CD4-positive, alpha-beta T cell treated with Interleukin-17A for 4 hours (primary cell): ENCODE results near the gene DNAI4.
"Not testable (repeated sequence)": the region's sequence is repeated elsewhere in the genome, so short reads cannot be mapped to it uniquely, and the experiment has no call there.

Experiments used
- DNase-seq: peaks from one replicate; pipeline ENCODE4 v3.0.0-alpha.2; 2020; ENCODE audit warnings: mixed read lengths

The DNAI4 gene

DNA sequence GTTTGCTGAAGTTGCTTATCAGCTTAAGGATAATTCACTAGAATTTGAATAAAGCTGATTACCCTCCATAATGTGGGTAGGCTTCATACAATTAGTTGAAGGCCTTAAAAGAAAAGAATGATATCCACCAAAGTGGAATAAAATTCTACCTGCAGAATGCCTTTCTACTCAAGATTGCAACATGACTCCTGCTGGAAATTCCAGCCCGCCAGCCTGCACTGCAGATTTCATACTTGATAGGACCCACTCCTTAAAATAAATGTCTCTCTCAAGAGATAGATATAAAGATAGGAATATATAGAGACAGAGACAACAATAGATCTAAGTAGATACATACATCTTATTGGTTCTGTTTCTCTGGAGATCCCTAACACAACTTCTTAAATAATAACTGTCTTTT lies 99.9 kb downstream of the DNAI4 start:
- no peak for DNase-seq

- no peak for DNase-seq
These were observed 114.8 kb downstream of the DNAI4 start for GRCh38 chr1:66809736-66810326.

GRCh38 chr1:66809245-66809644 lies 115.4 kb downstream of the DNAI4 start:
- no peak for DNase-seq

GRCh38 chr1:66795839-66796238 lies 128.8 kb downstream of the DNAI4 start:
- DNase-seq = not testable (repeated sequence)

GRCh38 chr1:66791621-66792610 lies 132.7 kb downstream of the DNAI4 start:
- no peak for DNase-seq

DNA sequence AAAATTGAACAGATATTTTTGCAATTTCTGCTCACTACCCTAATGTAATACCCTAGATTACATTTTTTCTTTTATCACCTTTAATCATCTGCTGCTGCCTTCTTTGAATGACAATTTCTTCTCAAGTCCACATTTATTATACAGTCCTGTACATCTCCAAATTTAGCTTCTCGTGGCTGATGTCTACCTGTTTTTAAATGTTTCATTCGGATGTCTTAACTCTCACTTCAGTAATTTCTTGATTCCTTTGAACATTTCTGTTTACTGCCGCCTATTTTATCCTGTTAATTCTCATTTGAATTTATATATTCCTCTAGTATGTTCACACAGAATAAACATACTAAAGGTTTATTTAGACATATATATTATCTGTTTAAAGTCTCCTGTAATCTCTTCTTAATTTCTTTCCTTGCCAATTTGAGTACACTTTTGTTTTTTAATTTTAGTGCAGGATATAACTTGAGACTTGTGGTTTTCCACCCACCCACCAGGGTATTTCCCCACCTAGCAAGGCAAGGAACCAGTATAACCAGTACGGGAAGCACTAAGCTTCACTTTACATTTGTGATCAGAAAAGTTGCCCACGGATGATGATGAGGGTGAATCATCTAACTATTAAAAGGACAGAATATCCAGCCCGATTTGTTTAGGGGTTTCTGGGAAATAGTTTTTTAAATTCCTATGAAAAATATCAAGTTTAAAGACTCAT lies 136.3 kb downstream of the DNAI4 start:
- DNase-seq = peak; percentile 42

DNA sequence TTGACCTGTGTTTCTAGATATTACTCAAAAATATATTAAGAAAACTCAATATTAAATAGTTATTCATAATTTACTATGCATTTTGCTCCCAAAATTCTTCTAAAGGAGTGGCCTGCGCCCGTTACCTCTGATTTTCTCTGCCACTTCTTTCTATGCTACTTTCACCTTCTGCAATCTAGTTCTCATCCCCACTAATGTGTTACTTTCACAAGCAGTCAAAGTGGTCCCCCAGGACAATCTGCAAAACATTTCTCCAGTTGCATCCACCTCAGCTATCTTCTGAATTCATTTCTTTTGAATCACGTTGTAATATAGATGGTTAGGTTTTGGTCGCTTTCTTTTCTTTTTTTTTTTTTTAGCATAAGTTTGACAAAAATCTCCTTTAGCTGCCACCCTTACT lies 137.0 kb downstream of the DNAI4 start:
- DNase-seq = no peak

- not testable (repeated sequence) for DNase-seq
These were observed 138.9 kb downstream of the DNAI4 start for GRCh38 chr1:66785800-66786199.

DNA sequence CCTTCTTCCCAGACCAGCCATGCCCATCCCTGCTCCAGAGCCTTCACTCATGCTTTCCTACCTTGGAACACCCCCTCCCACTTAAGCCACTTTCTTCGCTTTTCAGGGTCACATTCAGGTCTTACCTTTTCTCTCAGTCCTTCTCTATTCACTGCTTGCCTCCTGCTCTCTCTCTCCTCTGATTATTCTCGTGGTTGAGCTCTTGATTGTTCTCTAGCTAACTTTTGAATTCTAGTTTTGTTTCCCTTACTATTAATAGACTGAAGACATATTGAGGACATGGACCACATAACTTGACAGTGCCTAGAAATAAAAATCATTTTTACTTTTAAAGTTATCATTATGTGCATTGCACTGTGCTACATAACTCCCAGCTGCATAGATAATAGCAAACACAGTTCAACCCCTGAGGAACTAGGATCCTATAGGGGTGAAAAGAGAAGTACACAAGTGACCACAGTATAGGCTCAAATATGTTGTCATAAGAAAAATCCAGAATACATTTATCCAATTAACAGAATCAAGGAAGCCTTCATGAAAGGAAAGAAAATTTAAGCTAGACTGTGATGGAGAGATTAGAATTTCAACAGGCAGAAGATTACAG lies 145.1 kb downstream of the DNAI4 start:
- DNase-seq = no peak

- DNase-seq = no peak
These were observed 145.7 kb downstream of the DNAI4 start for GRCh38 chr1:66778969-66779368.

DNA sequence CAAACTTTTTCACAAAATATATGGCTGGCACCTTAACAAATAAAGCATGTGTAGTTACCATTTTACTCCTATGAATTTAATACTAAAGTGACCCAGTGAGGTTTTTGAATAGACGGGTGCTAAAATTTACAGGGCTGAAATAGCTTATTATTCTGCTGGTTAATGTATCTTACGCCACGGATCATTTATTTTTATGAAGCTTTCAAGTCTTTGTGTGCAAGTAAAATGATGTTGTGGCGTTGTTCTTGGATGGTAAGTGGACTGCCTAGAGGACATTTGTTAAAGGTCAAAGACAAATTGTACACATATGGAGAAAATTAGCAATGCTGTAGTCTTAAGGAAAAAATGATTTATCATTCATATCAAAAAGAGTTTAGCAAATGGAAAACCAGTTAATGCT lies 146.4 kb downstream of the DNAI4 start:
- no peak for DNase-seq

- DNase-seq = no peak
These were observed 146.8 kb downstream of the DNAI4 start for GRCh38 chr1:66777831-66778230.

- DNase-seq = no peak
These were observed 149.0 kb downstream of the DNAI4 start for GRCh38 chr1:66775646-66776045.

DNA sequence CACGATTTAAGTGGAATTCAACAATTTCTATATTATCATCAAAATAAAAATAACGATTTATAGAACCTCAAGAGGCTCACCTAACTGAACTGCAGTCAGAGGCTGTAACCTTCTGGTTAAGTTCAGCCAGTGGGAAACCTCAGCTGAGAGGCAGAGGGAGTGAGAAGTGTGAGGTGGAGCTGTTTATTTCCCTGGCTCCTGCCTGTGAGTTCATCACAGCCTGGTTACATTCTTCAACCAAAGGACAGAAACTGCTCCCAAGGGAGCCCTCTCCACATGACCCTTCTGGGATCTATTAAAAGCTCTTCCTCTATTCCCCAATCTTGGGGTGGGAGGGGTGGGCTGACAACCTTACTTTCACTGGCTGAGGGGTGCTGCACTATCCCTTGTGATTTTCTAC lies 150.2 kb downstream of the DNAI4 start:
- no peak for DNase-seq

- no peak for DNase-seq
These were observed 151.4 kb downstream of the DNAI4 start for GRCh38 chr1:66773227-66773626.

DNA sequence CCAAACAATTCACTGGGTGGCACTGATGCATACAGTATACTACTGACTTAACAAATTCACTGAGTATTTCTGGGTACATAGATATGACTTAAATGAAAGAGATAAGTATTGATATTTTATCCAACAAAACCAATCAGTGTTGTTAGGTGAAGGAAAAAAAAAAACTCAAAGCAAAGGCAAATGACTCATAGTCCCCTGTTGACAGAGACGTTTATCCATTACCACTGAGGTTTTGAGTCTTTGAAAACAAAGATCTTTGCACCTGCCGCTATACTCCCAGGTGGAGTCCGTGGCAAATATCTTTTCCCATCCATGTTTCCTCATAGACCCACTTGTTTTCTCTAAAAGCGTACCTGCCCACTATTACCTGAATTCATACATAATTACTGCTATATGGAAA lies 154.0 kb downstream of the DNAI4 start:
- DNase-seq = no peak

DNA sequence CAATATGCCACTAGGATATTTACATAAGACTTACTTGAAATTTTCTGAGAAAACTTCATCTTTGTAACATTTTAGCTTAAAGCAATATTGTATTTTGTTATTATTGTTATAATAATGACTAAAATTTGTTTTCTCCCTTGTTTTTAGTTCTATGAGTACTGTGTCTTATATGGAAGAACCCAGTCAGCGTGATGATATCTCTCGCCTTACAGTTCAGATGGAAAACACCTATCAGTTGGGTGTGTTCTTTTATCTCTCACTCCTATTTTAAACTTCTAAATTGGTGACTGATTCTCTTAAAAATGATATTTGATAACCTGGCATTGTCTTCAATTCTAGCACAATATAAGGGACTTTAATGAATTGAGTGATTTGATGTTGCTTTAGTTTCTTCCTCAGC lies 154.4 kb downstream of the DNAI4 start:
- DNase-seq = no peak

DNA sequence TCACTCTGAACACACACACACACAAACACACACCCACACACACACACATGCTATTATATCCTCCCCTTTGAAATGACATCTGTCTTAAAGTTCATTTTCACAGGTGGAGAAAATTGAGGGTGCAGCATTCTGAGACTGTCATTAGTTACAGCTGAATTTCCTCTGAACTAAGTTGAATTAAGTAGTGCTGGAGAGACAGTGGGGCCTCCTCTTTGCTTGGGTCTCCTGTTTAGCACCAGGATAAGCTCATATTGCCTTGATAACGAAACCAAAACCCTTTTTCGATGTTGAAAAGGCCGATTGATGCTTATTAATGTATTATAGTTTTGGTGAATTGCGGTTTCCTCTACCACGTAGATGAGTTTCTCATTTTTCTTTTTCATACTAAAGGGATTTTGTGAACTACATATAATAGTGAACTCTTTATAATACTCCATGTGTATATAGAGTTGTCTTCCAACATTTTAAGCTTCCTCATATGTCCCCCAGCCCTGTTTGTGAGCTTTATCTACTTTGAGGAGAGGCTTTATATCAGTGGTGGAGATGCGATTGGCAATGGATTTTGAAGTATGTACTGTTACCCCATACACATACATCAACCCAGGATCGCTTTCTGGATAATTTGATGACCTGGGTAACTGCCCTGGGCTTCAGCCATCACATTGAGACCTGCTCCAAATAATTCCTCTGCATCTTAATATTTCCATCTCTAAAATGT lies 155.0 kb downstream of the DNAI4 start:
- DNase-seq = peak; percentile 15

DNA sequence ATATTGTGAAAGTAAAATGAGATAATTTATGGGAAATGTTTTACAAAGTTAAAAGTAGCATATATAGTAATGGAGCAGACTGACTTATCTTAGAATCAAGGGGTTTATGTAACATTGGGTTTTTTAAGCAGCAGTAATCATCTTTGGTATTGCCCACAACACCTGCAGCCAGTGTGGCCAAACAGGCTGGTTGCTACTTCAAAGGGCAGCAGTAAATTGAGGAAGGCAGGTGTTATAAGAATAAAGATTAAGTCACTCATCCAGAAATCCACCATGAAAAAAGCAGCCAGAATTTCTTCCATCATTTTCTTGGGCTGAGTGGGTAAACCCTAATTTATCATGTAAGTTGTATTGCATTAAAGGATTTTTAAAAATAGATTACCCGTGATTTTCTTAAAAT lies 155.7 kb downstream of the DNAI4 start:
- no peak for DNase-seq

GRCh38 chr1:66767626-66768025 lies 157.0 kb downstream of the DNAI4 start:
- no peak for DNase-seq

DNA sequence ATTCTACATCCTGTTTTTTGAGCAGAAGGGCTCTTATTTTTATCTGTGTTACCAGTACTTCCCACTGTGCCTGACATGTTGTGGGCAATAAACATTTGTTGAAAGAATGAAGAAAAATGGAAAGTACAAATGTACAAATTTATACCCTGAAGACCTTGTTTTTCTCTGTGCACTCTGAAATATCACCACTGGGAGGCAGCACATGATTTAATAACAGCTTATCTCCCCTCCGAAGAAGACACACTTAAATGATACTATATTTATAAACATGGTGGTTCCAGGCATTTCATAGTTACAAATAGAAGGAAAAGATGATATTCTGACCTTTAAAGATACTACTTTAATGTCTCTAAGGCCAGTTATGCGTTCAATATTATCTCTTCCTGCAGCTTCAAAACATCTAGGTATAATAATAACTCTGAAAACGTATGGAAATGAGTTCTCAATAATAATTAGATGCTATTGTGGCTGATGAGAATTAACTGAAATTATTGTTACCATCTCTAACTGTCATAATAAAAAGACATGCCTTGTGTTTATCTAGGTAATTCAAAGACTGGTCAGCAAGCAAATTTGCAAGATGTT lies 159.6 kb downstream of the DNAI4 start:
- peak; percentile 61 for DNase-seq
